ENCODE measurements around the gene ALAD. TPM values are rescaled to one million over a fixed set of nuclear protein-coding genes. Genes with fewer than 3 reads are reported as not detected.

The ALAD gene
- total and polyA plus RNA-seq, 2 of the 13 experiments (the other 11 are each of a cell fraction or from before 2014, with no cell fraction given), result 21.8 to 30.1 TPM

GRCh38 chr9:113401027-113401792 lies at the start of gene ALAD (continued):
- TF ChIP-seq TRIM22 (IDR thresholded peaks at IDR 0.05) (no peak), PPARG (CRISPR knock-in tag; conservative IDR thresholded peaks at IDR 0.05) (peak; percentile 42; the same call in 1 of the 2 replicates), ZNF234 (CRISPR knock-in tag; conservative IDR thresholded peaks at IDR 0.05) (no peak), DPF2 (CRISPR knock-in tag; IDR thresholded peaks at IDR 0.05; ENCODE audit: borderline replicate concordance, low read depth) (no peak), MLLT10 (CRISPR knock-in tag; IDR thresholded peaks at IDR 0.05) (no peak), NONO (IDR thresholded peaks at IDR 0.05) (no peak), NONO (CRISPR knock-in tag; conservative IDR thresholded peaks at IDR 0.05) (peak; percentile 82), BCL6 (CRISPR knock-in tag; IDR thresholded peaks at IDR 0.05) (peak; percentile 55), STAT5B (CRISPR knock-in tag; IDR thresholded peaks at IDR 0.05) (no peak), KDM5A (IDR thresholded peaks at IDR 0.05; ENCODE audit: borderline replicate concordance, low read length) (peak; percentile 65; the same call in 1 of the 2 replicates), HNF1B (CRISPR knock-in tag; IDR thresholded peaks at IDR 0.05) (peak; percentile 98), ARNT2 (CRISPR knock-in tag; IDR thresholded peaks at IDR 0.05; ENCODE audit: low read depth) (peak; percentile 68; the same call in 1 of the 2 replicates), FOXM1 (CRISPR knock-in tag; IDR thresholded peaks at IDR 0.05) (no peak), RXRA (CRISPR knock-in tag; IDR thresholded peaks at IDR 0.05) (peak; percentile 82), ZHX2 (IDR thresholded peaks at IDR 0.05; ENCODE audit: low read depth) (no peak), ZHX2 (CRISPR knock-in tag; IDR thresholded peaks at IDR 0.05; ENCODE audit: borderline replicate concordance) (no peak), AGO1 (IDR thresholded peaks at IDR 0.05; ENCODE audit: low read depth, low read length, poor library complexity, severe bottlenecking) (no peak), ARID3A (IDR thresholded peaks at IDR 0.05; ENCODE audit: low read depth, low read length) (0 out of 2 replicates have a peak, but pooled peaks have one; percentile 20)

Measured in HepG2 (cell line).